NOMO-1 treated with dmso at 0.1 percent for 144 hours (cell line): ENCODE data around the gene HYI.
"Not testable (repeated sequence)": the region's sequence is repeated elsewhere in the genome, so short reads cannot be mapped to it uniquely, and the experiment has no call there.

Experiments used
- DNase-seq: peaks from one replicate; lab custom pipeline; 2025; ENCODE audit not compliant: unreplicated experiment; lab: John Stamatoyannopoulos, UW

HYI gene, protein sequence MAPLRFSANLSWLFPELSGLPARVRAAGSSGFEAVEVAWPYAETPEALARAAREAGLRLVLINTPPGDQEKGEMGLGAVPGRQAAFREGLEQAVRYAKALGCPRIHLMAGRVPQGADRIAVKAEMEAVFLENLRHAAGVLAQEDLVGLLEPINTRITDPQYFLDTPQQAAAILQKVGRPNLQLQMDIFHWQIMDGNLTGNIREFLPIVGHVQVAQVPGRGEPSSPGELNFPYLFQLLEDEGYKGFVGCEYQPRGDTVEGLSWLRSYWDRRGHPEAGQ

DNA sequence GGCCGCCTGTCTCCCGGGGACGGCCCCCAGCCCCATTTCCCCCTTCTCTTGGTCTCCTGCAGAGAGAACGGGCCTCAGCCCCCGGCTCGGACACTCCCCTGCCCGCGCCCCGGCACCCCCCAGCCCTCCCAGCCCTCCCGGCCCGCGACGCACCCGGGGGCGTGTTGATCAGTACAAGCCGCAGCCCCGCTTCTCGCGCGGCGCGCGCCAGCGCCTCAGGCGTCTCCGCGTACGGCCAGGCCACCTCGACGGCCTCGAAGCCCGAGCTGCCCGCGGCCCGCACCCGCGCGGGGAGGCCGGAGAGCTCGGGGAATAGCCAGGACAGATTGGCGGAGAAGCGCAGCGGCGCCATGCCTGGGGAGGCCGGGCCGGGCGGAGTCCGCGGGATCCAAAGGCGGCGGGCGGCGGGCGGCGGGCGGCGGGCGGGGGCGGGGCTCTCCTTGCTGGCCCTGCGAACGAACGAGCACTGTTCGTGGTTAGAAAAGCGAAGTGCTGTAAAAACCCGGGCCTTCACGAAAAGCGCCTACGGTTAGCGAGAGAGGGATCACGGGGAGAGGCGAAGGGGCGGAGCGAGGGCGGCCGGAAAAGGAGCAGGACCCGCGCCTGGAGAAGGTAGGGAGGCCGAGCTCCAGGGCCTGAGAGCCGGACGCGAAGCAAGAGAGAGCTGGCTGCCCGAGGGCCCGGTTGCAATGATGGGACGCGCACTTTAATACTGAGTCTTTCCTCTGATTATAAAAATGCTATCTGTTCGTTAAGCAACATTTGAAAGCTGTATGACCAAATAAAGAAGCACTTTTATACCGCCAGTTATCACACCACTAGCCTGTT lies at the start of gene HYI:
Gene HYI (minus strand): TSS at position 490 of the 828 bp plus-strand sequence. CDS start 138 bp downstream, at position 352.
- peak; percentile 90 for DNase-seq

- not testable (repeated sequence) for DNase-seq
These were observed 48.1 kb upstream of the HYI start for GRCh38 chr1:43501806-43502205.

DNA sequence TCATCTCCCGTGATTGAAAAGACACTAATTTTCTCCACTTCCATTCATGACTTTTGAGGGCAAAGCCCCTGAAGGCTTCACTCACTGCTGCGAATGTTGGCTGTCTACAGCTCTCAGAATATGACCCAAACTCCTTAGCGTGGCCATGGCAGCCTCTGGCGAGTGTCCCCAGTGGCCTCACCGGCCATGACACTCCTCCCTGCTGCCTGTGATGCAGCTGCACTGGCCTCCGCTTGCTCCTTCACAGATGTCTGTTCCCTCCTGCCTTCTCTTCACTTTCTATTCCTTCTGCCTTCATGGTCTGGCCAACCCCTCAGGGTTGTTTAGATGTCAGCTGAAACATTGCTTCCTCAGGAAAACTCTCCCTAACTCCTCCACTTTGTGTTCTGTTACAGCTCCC lies 46.2 kb upstream of the HYI start:
- DNase-seq: no peak

DNA sequence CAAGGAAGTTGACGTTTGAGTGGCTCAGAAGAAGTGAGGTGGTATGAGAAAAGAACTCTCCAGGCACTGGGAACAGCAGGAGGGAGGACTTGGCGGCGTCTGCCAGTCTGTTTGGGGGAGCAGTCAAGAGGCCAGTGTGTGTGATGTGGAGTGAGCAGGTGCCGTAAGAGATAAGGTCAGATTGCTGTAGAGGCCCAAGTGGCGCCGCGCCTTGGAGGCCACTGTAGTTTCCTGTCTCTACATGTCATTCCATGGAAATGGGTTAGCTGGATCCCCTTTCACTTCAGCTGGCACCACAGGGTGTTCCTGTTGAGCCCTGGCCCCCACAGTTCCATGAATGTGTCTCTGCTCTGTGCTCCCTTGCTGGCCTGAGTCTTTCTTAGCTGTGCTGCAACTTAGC lies 41.5 kb upstream of the HYI start:
- no peak for DNase-seq

GRCh38 chr1:43493661-43494450 lies 40.1 kb upstream of the HYI start:
- no peak for DNase-seq

GRCh38 chr1:43492826-43493225 lies 39.1 kb upstream of the HYI start:
- no peak for DNase-seq

DNA sequence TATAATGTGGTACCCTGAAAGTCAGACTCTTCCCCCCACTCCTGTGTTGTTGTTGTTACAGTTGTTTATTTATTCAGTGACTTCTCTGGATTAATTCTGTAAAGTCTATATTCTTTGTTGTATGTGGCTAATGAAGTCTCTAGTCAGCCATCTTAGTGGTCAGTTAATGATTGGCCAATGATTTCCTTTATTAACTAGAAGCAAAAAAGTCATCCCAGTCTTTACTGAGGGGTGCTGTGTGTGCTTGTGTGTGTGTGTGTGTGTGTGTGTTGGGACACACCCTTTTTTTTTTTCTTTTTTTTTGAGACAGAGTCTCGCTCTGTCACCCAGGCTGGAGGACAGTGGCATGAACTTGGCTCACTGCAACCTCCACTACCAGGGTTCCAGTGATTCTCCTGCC lies 37.3 kb upstream of the HYI start:
- DNase-seq: no peak

- DNase-seq: no peak
These were observed 34.4 kb upstream of the HYI start for GRCh38 chr1:43488165-43488564.

- no peak for DNase-seq
These were observed 30.6 kb upstream of the HYI start for GRCh38 chr1:43484367-43484766.

GRCh38 chr1:43482215-43482614 lies 28.5 kb upstream of the HYI start:
- no peak for DNase-seq

DNA sequence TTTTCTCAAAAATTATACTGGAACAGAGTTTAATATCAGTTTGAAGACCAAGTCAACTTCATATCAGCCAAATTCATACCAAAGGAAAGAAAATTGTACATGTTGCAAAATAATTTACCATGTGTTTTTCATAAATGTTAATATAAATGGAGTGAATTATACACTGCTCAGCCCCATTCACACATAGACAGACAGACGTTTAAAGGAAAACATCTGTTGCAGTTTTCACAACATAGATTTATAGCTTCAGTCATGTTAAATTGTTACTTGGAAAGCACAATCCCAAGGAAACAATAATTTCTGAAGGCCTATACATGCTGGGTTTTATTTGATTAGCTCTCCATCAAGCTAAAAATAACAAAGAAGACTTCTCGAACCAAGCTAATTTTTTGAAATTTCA lies 27.8 kb upstream of the HYI start:
- no peak for DNase-seq

GRCh38 chr1:43479414-43479813 lies 25.7 kb upstream of the HYI start:
- no peak for DNase-seq

- no peak for DNase-seq
These were observed 24.0 kb upstream of the HYI start for GRCh38 chr1:43477716-43478115.

- not testable (repeated sequence) for DNase-seq
These were observed 22.1 kb upstream of the HYI start for GRCh38 chr1:43475611-43476401.

GRCh38 chr1:43473463-43473862 lies 19.7 kb upstream of the HYI start:
- DNase-seq: no peak

DNA sequence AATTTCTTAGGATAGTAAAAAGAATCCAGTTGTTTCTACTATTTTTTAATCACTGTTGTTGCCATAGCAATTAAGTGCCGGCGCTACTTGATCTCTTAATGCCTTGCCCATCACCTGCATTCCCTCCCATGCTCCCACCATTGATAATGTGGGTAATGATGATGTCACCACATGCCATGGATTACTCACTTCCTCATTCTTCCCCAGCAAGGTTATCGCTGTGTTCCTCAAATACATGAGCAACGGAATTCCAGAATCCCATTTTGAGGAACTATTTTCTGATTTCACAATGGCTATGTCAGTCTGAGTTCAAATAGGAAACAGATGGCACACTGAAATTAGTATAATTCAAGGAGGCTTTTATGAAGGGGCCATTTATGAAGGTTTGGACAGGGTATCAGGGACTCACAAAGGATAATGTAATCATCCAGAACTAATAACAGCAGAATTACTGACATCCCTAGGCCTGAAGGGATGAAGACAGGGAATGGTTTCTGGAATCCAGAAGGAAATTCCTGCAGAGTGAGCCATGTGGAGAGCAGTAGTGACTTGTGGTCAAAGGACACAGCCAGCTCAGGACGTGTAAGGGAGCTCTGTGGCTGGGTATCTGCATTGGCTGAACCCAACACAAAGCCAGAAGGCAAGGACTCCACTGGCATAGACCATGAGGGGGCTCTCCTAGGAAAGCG lies 18.9 kb upstream of the HYI start:
- DNase-seq: not testable (repeated sequence)

DNA sequence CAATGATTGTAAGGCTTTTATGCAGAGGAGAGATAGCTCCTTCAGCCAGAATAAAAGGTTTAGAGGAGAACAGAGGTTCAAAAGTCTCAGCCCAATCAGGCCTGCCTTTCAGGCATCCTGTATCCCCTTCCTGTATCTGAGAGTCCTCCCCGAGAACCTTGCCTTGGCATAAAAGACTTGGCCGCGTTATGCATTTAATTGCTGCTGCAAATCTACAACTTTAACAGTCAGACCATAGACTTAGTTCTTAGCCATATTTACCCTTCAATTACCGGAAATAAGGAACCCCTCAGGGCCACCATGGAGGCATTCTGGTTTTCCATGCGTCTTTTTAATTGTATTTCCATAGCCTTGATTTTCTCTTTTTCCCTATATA lies 18.3 kb upstream of the HYI start:
- no peak for DNase-seq

DNA sequence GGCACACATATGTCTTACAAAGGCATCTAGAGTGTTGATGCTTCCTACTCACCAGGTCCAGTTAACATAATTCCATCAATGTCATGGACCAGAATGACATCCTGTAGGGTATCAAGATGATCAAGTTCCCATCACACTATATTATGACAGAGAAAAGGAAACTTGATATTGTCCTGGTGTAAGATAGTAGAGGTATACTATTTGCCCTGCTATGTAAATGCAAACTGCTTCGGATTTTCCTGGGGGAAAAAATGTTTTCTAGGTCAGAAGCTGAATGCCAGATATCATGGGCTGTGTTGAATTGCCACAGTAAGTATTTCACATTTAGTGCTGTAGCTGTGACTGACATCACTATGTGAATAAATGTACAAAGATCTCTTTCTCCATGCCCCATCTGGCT lies 16.2 kb upstream of the HYI start:
- no peak for DNase-seq

GRCh38 chr1:43468414-43468813 lies 14.7 kb upstream of the HYI start:
- DNase-seq: no peak

DNA sequence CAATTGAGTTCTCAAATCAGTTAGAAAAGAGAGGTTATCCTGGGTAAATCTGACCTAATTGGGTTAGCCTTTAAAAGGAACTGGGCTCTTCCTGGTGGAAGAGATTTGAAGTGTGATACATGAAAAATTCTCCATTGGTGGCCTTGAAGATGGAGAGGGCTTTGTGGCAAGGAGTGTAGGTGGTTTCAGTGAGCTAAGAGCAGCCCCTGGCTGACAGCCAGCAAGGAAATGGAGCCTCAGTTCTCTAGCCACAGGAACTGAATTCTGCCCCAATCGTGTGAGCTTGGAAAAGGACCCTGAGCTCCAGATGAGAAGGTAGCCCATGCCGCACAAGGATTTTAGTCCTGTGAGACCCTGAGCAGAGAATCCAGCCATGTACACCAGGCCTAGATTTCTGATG lies 12.7 kb upstream of the HYI start:
- DNase-seq: no peak
